ENCODE data around the gene UCK2. TPM values are rescaled to one million over a fixed set of nuclear protein-coding genes. Genes with fewer than 3 reads are reported as not detected.

UCK2 gene
- total RNA-seq, 1 experiment from 2014 or later: 109 TPM

DNA sequence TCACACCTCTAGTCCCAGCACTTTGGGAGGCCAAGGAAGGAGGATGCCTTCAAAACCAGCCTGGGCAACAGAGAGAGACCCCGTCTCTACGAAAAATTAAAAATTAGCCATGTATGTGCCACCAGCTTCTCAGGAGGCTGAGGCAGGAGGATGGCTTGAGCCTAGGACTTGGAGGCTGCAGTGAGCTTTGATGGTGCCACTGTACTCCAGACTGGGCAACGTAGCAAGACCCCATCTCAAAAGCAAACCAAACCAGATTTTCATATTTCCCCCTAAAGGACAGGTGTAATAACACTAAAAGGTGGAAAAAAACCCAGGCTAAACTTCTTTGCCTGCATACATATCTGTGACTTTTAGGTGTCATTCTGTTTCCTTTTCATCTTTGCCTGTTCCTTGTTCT, 3.7 kb downstream of the UCK2 start:
- no peak for DNase-seq (ENCODE audit: low read depth)
- in situ Hi-C loops (cut with HindIII; ENCODE audit: low pct_unique_long_range_greater_than_20kb, low sequenced_read_pairs): no loop called here

DNA sequence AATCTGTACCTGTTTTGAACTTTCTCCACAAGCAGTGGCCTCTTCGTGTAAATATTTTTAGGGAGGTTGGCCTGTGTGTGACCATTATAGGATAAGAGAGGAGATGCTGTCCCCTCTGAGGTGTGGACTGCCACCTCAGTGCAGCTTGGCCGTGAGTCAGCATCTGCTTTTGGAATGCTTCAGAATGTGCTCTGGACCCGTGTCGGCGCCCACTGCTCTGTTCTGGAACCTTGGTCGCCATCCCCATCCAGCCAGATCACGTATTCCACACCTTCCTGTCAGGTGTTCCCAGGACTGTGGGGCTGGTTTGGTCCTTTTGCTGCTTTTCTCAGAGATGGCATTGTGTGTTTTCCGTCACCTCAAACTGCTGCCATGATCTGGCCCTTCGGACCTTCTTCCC, 5.5 kb downstream of the UCK2 start:
- in situ Hi-C loops (cut with HindIII; ENCODE audit: low pct_unique_long_range_greater_than_20kb, low sequenced_read_pairs): no loop called here

DNA sequence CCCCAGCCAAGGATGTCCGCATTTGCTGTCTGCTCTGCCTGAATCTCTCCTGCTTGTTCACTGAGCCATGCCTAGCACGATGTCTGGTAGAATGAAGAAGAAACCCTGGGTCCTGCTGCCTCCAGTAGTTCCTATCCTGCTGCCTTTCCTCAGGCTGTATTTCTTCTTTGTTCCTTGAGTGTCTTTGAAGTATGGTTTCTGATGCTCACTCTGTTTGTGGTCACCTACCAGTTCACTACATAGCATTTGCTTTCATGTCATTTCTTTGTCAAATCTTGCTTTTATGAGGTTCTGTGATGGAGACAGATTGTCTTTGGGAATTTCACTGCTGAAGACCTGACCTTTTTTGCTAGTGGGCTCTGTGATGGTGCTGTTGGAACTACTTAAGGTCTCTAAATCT, 5.9 kb downstream of the UCK2 start:
- in situ Hi-C loops (cut with HindIII; ENCODE audit: low pct_unique_long_range_greater_than_20kb, low sequenced_read_pairs): no loop called here
- no peak for DNase-seq (ENCODE audit: low read depth)

More for the DNA sequence above, 5.5 kb downstream of the UCK2 start:
- no peak for DNase-seq (ENCODE audit: low read depth)

DNA sequence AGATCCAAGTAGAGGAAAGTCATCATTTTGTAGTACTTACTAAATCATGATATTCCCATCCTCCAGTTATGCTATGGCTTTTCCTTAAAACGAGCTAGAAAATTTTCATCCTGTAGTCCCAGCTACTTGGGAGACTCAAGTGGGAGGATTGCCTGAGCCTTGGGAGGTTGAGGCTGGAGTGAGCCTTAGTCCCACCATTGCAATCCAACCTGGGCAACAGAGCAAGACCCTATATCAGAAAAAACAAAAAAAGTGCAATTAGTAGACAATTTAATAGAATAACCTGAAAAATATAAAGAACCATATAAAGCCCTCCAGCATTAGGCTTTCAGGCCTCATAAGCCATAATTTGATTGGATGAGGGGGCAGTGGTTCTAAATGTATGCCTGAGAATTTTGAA, 6.8 kb downstream of the UCK2 start:
- no peak for DNase-seq (ENCODE audit: low read depth)
- in situ Hi-C loops (cut with HindIII; ENCODE audit: low pct_unique_long_range_greater_than_20kb, low sequenced_read_pairs): no loop called here

DNA sequence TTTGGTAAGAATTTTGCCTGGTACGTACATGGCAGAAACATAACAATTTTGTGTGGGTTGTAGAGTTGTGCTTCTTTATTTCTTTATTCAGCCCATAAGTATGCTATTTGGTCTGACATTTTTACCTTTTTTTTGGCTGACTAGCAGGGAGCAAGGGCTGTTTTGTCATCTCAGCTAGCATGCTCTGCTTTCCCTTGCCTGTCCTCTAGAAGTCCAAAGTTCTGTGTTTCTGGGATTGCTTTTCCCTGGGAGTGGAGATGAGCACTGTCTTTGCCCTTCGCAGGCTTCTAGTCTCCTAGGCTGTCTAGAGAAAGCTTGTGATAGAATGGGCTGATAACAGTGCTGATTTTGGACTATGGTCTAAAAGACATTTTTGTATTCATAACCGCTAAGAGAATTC, 7.5 kb downstream of the UCK2 start:
- in situ Hi-C loops (cut with HindIII; ENCODE audit: low pct_unique_long_range_greater_than_20kb, low sequenced_read_pairs): no loop called here

DNA sequence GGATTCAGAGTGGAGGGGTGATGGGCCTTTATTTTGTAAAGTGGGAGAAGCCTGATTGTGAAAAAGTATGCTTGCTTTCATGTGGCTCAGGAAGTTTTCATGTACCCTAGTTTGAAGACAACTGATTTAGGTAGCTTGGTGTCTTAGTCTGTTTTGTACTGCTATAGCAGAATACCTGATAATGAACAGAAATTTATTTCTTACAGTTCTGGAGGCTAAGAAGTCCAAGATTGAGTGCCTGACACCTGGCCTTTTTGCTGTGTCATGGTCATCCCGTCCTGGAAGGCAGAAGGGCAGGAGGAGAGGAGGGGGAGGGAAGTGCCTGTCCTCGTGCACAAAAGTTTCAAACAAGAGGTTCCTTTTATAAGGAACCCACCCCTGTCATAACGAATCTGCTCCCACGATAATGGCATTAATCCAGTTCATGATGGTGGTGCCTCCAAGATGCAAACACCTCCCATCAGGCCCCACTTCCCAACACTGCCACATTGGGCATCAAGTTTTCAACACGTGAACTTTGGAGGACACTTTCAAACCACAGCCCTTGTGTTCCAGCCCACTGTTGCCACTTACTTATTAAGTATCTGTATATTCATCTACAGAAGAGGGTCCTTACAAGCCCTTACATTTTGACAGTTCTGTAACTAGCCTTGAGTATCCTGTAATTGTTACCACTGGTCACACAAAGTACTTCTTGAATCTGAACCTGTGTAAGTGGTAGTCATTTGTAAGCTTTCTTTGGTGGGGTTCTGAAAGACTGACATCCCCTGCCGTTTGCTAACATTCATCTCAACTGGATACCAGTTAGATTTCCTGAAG, 9.5 kb downstream of the UCK2 start:
- in situ Hi-C loops (cut with HindIII; ENCODE audit: low pct_unique_long_range_greater_than_20kb, low sequenced_read_pairs): no loop called here
- no peak for DNase-seq (ENCODE audit: low read depth)

More for the DNA sequence above, 7.5 kb downstream of the UCK2 start:
- DNase-seq (ENCODE audit: low read depth): no peak

DNA sequence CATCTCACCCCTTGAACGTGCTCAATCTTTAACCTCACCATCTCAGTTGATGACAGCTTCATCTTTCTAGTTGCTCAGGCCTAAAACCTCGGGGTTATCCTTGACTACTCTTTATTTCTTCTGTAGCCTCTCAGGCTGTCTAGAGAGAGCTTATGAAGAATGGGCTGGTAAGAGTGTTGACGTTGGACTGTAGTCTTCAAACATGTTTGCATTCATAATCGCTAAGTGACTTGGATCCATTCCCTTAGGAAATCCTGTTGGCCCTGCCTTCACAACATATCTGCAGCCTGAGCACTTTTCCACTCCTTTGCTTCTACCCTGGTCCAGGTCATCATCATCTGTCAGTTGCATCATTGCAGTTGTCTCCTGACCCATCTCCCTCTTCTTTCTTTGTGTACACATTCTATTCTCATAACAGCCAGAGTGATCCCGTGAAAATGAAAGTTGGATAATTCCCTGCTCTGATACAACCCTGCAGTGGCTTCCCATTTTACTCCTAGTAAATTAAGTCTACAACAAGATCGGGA, 10.5 kb downstream of the UCK2 start:
- in situ Hi-C loops (cut with HindIII; ENCODE audit: low pct_unique_long_range_greater_than_20kb, low sequenced_read_pairs): no loop called here
- no peak for DNase-seq (ENCODE audit: low read depth)

DNA sequence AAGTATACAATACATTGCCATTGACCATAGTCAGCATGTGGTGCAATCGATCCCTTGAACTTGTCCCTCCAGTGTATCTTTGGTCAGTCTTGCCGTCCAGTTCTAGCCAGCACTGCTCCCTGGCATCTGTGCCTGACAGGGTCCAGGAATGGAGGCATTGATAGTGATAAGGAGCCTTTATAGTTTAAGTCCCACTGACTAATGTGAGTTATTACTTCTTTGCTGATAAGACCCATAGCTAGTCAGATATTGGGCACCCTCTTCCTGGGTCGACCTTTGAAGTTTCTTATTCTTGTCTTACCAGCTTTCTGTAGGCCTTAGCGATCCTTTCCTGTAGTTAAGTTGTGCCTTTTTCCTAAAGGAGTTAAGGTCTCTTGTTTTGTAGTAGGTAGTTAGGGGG, 13.0 kb downstream of the UCK2 start:
- in situ Hi-C loops (cut with HindIII; ENCODE audit: low pct_unique_long_range_greater_than_20kb, low sequenced_read_pairs): no loop called here
- DNase-seq (ENCODE audit: low read depth): no peak

DNA sequence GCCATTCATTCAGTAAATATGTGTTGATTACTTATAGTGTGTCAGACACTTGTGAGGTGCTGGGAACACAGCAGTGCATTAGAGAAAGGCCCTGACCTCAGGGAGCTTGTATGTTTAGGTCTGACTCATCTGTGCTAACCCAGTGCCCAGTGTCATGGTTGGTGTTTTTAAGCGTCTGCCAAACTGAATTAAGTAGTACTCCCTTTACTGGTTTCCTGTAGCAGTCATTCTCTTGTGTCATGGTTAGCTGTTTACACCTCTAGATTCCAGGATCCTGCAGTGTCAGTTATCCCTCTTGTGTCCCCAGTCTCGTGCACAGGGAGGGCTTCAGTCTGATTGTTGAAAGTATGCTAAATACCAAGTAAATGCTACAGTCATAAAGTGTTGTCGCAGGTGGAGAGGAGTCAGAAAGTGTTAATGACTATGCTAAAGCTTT, 14.2 kb downstream of the UCK2 start:
- in situ Hi-C loops (cut with HindIII; ENCODE audit: low pct_unique_long_range_greater_than_20kb, low sequenced_read_pairs): no loop called here
- DNase-seq (ENCODE audit: low read depth): no peak

DNA sequence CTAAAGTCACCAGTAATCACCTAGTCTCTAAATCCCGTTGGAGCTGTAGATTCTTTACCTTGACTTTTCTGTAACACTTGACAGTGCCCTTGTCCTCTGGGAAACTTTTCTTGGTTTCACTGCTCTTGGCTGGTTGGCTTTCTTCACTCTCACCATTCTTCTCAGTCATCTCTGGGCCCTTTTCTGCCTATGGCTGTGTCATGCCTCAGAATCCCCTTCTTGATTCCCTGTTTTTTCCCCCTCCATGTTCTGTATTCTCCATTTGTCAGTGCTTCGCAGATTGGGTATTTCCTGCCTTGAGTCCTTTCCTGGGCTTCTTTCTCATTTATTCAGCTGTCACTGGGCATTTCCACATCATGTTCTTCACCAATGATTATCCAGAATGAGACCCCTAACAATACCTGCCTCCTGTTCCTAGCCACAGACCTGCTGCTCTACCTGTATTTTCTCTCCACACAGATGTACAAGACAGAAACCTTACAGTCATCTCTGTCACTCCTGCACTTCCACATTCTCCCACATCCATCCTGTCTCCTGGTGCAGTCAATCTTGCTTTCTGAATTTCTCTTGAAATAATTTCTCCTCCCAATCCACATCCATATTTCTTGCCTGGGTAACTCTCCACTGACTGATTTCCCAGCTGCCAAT, 14.7 kb downstream of the UCK2 start:
- in situ Hi-C loops (cut with HindIII; ENCODE audit: low pct_unique_long_range_greater_than_20kb, low sequenced_read_pairs): no loop called here
- DNase-seq (ENCODE audit: low read depth): no peak

DNA sequence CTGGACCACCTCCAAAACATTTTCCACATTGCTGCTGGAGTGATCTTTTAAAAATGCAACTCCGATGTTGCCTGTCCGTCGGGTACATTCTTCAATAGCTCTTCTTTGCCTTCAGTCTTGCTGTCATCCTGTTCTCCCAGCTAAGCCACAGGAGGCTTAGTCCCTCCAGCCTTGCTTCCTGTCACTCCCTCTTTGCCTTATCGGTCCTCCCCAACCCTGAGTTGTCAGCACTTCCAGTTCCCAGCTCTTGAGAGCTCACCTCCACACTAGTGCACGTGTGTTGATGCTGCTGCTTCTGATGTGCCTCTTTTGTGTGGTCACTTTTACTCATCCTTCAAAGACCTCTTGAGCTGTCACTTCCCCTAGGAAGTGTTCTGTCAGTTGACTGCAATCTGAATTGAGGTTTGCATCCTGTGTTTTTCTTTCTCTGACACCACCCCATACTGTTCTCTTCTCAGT, 15.3 kb downstream of the UCK2 start:
- no peak for DNase-seq (ENCODE audit: low read depth)
- in situ Hi-C loops (cut with HindIII; ENCODE audit: low pct_unique_long_range_greater_than_20kb, low sequenced_read_pairs): no loop called here

DNA sequence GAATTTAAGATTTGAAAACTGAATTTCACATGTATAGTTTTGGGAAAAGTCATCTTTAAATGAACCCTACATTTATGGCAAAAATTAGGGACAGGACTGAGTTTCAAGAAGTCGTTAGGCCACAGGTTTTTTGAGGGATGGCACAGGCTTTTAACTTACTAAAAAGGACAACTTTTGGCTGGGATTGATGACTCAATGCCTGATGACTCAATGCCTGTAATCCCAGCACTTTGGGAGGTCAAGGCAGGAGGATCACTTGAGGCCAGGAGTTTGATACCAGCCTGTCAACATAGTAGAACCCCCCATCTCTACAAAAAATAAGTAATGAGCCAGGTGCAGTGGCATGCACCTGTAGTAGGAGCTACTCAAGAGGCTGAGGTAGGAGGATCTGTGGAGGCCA, 15.9 kb downstream of the UCK2 start:
- DNase-seq (ENCODE audit: low read depth): no peak

DNA sequence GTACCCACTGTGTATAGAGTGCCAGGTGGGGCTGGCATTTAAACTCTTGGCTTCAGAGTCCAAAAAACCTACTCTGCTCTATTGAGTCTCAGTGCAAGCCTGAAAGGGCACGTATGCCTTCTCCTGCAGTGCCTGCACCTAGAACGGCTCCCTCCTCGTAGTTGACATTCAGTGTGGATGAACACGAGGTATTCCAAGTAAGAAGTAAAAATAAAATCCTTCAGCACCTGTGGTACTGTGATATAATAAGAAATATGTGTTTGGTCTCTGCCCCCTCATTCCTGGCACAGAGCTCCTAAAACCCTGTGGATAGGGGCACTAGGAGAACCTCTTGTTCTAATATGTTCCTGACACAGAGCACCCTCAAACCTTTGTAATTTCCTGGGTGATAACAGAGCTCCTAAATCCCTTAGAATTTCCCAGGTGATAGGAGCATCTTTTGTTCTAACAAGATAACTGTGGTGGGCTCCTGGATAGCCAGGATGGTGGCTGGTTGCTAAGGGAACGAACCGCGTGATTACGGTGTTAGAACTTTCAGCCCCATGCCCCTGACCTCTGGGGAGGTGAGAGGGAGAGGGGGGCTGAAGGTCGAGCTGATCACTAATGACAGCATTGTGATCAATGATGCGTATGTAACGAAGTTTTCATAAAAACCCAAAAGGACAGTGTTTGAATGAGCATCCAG, 16.8 kb downstream of the UCK2 start:
- DNase-seq (ENCODE audit: low read depth): no peak

More for the DNA sequence above, 15.9 kb downstream of the UCK2 start:
- in situ Hi-C loops (cut with HindIII; ENCODE audit: low pct_unique_long_range_greater_than_20kb, low sequenced_read_pairs): no loop called here

DNA sequence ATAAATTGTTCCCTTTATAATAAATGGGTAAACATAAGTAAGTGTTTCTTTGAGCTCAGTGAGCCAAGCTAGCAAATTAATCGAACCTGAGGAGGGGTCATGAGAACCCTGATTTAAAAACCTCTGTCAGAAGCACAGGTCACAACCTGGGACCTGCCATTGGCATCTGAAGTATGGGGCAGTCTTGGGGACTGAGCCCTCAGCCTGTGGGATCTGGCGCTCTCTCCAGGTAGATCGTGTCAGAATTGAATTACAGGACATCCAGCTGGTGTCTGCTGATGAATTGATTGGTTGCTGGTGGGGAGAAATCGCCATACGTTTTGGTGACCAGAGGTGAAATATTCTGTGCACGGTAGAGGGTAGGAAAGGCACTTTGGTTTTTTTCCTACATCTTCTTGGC, 17.5 kb downstream of the UCK2 start:
- in situ Hi-C loops (cut with HindIII; ENCODE audit: low pct_unique_long_range_greater_than_20kb, low sequenced_read_pairs): no loop called here
- no peak for DNase-seq (ENCODE audit: low read depth)

More for the DNA sequence above, 16.8 kb downstream of the UCK2 start:
- in situ Hi-C loops (cut with HindIII; ENCODE audit: low pct_unique_long_range_greater_than_20kb, low sequenced_read_pairs): no loop called here

DNA sequence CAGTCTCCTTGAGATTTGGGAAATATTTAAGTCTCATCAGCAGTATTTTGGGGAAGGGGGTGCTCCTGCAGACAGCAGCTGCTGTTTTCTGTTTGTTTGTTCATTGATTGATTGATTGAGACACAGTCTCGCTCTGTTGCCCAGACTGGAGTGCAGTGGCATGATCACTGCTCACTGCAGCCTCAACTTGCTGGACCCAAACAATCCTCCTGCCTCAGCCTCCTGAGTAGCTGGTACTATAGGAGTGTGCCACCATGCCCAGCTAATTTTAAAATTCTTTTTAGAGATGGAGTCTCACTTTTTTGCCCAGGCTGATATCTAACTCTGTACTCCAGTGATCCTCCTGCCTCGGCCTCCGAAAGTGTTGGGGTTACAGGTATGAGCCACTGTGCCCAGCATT, 18.2 kb downstream of the UCK2 start:
- in situ Hi-C loops (cut with HindIII; ENCODE audit: low pct_unique_long_range_greater_than_20kb, low sequenced_read_pairs): no loop called here
- no peak for DNase-seq (ENCODE audit: low read depth)

DNA sequence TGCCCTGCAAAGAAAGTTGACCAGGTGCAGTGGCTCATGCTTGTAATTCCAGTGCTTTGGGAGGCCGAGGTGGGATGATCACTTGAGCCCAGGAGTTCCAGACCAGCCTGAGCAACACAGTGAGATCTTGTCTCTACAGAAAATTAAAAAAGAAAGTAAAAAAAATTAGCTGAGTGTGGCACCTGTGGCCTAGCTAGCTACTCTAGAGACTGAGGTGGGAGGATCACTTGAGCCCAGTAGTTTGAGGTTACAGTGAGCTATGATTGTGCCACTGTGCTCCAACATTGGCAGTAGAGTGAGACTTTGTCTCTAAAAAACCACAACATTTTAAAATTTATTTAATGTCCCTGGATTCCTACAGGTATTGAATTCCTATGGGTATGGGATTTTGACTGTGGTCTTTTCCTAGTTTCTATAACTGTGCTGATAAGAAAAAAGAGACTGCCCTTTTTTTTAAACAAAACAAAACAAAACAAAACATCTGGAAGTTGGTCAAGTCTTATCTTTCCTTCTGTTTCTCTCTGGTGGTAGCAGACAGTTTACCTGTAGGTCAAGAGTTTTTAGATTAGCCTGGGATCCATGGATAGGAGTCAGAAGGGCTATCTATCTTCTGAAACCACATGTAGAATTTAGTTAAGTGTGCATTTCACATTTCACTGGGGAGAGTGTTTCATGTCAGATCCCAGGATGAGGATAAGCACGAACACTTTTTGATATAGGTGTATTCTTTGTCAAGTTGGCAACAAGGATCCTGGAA, 18.8 kb downstream of the UCK2 start:
- DNase-seq (ENCODE audit: low read depth): no peak
- in situ Hi-C loops (cut with HindIII; ENCODE audit: low pct_unique_long_range_greater_than_20kb, low sequenced_read_pairs): no loop called here

DNA sequence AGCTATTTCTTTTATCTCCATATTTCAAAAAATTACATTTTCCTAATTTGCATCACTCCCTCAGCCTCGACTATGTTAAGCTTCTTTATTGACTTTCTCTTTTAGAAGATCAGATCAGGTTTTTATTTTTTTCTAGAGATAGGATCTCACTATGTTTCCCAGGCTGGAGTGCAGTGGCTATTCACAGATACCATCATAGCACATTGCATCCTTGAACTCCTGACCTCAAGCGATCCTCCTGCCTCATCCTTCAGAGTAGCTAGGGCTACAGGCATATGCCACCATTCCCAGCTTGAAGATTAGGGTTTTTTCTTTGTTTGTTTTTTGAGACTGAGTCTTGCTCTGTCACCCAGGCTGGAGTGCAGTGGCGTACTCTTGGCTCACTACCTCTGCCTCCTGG, 20.1 kb downstream of the UCK2 start:
- in situ Hi-C loops (cut with HindIII; ENCODE audit: low pct_unique_long_range_greater_than_20kb, low sequenced_read_pairs): no loop called here
- no peak for DNase-seq (ENCODE audit: low read depth)

DNA sequence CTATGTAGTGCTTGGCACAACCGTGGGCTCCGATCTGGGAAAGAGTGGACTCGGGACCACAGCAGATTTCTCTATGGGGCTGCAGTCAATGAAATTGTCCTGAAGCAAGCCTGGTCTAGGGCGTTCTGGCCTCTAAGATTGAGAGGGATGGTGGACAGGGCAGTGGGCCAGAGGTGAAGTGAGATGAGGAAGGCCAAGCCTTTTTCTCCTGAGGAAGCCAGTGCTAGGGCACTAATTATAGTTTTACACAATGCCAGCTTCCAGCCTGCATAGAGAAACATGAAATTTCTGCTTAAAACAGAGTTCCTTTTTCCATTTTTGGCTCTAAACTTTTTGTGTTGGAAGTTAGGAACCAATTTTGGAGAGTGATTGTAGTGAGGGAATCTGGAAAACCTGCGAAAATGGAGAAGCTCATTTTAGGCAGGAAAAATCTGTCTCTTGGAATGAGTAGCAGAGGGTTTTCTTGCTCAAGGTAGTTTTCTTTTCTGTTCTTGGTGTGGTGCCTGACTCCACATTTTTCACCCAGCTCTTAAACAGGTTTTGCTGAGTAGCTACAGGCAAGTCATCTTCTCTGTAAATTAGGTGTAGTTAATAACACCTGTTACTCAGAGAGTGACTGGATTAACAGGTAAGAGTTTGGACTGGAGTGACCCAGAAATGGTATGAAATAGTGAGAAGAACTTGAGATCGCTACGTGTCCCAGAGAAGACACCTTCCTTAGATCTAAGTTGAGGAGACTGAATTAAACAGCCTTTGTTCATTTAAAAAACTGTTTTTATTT, 22.1 kb downstream of the UCK2 start:
- in situ Hi-C loops (cut with HindIII; ENCODE audit: low pct_unique_long_range_greater_than_20kb, low sequenced_read_pairs): no loop called here
- DNase-seq (ENCODE audit: low read depth): no peak

All from Caki2 (cell line).